ENCODE data around the gene MAMLD1.

DNA sequence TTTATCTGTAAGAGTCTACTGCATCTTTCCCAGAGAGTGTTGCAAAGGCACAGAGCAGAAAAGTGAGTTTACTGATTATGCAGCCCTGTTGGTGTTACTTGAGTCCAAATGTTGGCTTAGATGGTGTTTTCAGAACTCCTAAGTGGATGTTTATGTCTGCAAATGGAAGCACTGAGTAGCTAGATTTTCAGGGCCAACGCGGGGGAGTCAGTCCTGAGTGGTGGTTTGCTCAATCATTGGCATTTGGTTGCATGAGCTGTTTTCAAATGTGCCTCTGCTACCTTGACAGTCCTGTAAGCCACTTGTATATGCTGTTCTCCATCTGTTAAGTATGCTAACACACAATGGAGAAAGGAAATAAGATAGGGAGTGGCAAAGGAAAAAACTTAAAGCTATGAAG, 45.4 kb downstream of the MAMLD1 start:
- TF ChIP-seq, protein P1, sequence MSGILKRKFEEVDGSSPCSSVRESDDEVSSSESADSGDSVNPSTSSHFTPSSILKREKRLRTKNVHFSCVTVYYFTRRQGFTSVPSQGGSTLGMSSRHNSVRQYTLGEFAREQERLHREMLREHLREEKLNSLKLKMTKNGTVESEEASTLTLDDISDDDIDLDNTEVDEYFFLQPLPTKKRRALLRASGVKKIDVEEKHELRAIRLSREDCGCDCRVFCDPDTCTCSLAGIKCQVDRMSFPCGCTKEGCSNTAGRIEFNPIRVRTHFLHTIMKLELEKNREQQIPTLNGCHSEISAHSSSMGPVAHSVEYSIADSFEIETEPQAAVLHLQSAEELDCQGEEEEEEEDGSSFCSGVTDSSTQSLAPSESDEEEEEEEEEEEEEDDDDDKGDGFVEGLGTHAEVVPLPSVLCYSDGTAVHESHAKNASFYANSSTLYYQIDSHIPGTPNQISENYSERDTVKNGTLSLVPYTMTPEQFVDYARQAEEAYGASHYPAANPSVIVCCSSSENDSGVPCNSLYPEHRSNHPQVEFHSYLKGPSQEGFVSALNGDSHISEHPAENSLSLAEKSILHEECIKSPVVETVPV (CRISPR knock-in tag; IDR thresholded peaks at IDR 0.05): no peak
- TF ChIP-seq ARNTL (CRISPR knock-in tag; IDR thresholded peaks at IDR 0.05; ENCODE audit: borderline replicate concordance, low read depth) (no peak), PPARA (CRISPR knock-in tag; IDR thresholded peaks at IDR 0.05; ENCODE audit: borderline replicate concordance) (no peak)
